Occipital lobe (tissue), 2 donors: ENCODE data around the gene RPS6KA2. TPM values are rescaled to one million over a fixed set of nuclear protein-coding genes. Genes with fewer than 3 reads are reported as not detected.

Experiments
- DNase-seq: peaks from one replicate; lab custom pipeline; 2025; lab: John Stamatoyannopoulos, UW
- total RNA-seq: library from RNA; depleted of rRNA; stranded (reverse); fragments of >200 nt; gene quantifications from one replicate; pipeline ENCODE4 v1.2.3, GENCODE V29; 2014

RPS6KA2 gene
- total RNA-seq, 1 donor from 2014 or later, result 18.4 TPM

GRCh38 chr6:166616261-166617238, 10.5 kb downstream of the RPS6KA2 start:
- DNase-seq, result no peak

GRCh38 chr6:166615059-166615770, 11.8 kb downstream of the RPS6KA2 start:
- no peak for DNase-seq

- no peak for DNase-seq
Observed at GRCh38 chr6:166614589-166614988, 12.5 kb downstream of the RPS6KA2 start.

DNA sequence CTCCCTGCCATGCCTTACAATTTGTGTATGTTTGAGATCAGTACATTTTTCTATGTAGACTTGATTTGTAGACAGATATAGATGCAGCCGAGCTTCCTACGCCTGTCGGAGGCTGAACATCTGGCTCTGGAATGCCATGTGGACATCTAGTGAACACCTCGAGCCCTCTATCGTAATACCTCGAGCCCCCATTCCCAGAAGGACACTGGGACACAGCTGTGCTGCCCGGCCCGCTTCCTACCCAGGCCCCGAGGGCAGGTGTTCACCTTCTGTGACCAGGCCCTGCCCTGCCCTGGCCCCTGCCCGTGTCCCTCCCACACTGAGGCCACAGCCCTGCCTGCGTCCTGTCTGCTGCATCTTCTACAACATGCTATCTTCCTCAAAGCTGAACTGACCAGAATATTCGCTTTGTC, 12.9 kb downstream of the RPS6KA2 start:
- DNase-seq, result no peak

DNA sequence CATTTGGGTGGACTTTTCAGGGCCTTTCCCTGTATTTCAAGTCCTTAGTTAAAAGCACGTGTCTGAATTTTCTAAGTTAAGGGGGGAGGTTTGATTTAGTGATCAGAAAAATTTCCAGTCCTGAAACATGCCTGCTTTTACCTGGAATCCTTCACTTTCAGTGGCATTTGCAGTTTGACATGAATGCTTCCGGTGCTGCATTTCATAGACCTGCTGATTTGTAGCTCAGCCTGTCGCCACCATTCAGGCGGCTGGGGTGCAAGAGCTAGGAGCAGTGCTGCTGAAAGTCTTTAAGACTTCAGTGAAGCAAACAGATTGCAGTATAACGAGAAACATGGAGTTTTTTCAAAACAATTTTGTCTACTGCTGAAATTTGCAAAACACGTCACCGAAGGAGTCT, 14.0 kb downstream of the RPS6KA2 start:
- no peak for DNase-seq

DNA sequence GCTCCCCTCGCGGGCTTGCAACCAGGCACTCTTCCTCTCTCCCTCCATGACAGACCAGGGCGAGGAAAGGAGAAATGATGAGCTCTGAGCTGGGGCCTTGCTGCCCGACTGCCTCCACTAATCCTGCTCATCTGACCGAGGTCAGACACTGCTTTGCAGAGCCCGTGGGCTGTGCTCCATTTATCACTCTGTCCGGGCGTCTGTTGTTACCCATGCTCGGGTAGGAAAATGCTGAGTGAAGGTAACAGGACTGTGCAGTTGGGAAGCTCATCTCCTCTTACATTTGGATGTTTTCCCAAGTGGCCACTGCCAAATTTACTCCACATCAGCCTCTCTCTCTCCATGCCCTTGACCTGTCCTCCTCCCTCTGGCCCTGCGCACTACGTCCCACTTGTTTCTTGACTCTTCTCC, 14.6 kb downstream of the RPS6KA2 start:
- no peak for DNase-seq

DNA sequence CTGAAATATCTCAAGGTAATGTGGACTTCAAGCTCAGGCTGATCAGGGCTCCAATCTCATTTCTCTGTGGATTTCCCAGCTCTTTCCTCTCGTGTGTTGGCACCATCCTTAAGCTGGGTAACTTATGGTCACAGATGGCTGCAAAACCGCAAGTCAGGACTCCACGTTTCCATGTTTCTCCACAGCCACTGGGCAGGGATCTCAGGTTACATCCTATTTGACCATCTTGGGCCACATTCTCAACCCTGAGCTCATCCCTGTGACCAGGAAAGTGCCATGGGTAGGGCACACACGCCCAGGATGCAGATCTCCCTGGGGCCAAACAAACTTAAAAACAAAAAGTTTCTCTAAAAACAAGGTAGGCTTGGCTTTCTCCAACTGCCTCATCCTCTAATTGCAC, 15.4 kb downstream of the RPS6KA2 start:
- no peak for DNase-seq

GRCh38 chr6:166610069-166610468, 17.0 kb downstream of the RPS6KA2 start:
- DNase-seq, result no peak

DNA sequence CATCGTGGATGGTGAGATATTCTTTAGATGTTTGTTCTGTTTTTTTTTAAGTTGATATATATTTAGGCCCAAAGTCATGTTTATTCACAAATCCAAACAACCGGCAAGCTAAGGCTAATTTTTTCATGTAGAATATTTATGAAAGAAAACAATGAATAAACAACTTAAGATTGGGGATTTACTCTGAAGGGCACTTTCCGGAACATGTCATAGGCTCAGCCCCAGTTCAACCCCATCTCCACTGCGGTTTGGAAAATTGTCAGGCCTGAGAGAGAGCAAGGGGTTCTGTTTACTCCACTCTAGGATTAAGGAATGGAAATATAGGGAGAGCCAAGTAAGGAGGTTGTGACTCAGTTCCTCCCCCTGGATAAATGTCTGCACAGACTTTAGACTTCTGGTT, 18.3 kb downstream of the RPS6KA2 start:
- no peak for DNase-seq

GRCh38 chr6:166605752-166606151, 21.3 kb downstream of the RPS6KA2 start:
- no peak for DNase-seq

DNA sequence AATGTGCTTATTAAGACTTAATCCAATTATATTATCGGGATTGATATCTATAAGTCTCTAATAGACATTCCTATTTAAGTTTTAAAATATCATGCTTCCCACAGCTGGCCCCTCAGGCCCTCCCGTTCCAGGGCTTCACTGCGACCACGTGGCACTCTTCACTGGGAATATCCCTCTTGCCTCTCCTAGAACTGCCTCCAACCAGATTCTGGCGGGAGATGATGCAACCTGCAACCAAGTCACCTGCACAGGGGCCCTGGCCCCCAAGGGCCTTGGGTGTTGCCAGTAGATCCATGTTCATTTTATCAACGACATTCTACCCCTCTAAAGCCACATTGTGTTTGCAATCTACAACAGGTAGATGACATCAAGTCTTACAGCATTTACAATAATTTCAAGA, 22.1 kb downstream of the RPS6KA2 start:
- no peak for DNase-seq

GRCh38 chr6:166604328-166604727, 22.7 kb downstream of the RPS6KA2 start:
- DNase-seq, result no peak

GRCh38 chr6:166603043-166603690, 23.9 kb downstream of the RPS6KA2 start:
- no peak for DNase-seq

DNA sequence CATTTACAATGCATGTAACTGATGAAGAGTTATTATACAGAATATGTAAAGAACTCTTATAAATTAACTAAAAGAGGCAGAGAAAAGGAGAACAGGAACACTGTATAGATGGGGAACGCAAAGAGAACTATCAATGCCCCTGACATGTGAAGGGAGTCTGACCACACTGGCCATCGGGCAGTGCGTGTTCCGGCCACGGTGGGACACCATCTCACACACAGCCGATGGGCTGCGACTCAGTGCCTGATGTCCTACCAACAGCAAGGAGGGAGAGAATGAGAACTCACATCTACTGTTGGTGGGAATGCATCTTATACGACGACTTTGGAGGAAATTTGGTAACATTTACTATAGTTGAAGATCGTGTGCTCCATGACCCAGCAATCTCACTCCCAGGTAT, 25.1 kb downstream of the RPS6KA2 start:
- DNase-seq, result no peak

- DNase-seq, result no peak
Observed at GRCh38 chr6:166600931-166601330, 26.1 kb downstream of the RPS6KA2 start.

GRCh38 chr6:166599205-166599604, 27.8 kb downstream of the RPS6KA2 start:
- DNase-seq, result no peak

DNA sequence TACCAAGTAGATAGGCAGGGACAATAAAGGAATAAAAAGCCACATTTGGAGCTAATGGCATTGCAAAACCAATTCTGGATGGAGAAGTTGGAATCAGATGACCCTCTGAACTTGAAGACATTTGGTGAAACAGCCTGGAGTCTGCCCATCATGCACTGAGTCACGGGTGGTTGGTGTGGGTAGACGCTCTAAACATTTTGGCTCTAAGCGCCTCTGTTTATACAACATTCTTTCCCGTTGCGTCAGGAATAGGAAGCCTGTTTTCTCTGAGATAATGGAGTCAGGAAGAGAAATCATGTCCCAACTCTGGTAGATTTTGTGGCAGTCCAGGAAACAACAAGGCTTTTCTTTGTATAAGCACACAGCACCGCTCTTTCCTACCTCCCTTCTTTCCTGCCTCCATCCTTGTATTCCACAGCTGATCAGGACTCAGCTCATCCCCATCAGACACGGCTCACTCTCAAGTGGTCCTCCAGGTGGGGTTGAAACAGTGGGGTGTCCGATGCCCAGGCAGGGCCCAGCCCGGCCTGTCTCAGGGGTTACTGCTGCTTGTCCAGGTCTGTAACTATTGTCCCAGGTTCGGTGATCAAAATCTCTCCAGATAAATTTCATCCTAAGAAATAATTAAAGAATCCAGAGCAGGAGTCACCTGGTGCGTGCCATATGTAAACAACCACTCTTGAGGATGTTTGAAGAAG, 28.5 kb downstream of the RPS6KA2 start:
- DNase-seq, result no peak

DNA sequence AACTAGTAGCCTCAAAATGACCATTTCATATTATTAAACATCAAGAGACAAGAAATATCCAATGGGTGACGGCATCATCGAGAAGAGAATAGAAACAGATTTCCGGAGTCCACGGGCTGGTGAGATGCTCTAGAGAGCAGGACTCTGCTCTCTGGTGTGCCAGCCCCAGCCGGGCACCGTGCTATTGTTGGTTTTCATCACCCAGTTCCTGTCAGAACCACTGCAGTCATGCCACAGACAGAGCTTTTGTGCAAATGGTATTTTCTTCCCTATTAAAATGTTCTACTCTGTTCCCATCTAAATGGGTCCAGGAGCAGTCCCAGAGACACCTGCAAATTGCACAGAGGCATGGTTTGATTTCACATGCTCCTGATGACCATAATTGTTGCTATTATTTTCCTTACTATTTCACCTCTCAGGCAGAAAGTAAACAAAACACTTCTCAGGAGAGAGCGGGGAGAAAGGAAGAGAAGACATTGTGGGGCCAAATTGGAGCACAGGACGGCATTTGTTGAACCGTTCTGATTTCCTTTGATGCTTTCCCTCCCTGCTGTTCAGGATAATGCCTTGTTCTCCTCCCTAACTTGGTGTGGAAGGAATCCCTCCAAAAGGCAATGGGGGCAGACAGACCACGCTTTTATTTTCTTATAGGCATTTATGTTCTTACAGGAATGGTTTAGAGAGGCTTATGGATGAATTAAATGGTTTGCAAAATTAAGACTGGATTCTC, 29.2 kb downstream of the RPS6KA2 start:
- DNase-seq, result no peak

DNA sequence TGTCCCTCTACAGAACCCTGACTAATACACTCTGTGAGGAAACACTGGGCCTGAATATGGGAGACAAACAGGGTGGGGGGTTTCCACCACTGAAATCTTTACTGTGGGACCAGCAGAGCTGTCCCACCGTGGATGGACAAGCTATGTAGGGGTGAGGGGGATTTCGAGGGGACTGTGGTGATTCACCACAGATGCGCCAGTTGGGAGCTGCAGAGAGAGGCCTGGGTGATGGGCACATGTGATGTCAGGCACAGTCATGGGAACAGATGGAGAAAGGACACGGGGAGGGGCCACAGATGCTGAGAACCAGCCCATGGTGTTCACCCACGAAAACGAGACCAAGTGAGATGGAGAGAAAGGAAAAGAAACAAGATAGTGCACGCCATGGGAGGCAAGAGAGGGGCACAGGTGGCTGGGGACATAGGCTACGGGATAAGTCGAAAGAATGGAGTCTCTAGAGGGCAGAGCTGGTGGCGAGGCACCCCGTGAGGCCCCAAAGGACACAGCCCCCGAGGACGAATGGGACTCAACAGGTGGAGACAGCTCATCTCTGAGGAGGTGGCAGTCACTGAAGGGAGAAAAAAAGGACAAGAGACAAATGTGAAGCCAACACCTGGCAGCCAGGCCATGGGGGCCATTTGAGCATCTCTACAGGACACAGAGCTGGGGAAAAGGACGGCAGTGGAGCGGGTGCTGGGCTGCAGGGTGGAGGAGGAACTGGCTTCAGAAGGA, 30.1 kb downstream of the RPS6KA2 start:
- no peak for DNase-seq

DNA sequence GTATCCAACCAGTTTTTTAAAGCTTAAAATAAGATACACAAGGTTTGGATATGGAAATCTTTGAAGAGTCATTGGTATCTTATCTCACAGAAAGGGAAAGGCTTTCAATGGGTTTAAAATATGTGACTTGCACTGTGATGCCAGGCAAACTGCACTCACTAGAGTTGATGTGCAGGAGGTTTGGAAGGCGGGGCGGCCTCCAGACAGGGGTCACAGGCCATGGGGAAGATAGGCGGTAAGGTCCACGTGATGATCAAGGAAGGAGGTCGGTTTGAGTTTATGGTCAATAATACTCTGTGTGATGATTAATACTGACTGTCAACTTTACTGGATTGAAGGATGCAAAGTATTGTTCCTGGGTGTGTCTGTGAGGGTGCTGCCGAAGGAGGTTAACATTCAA, 31.1 kb downstream of the RPS6KA2 start:
- DNase-seq, result no peak
